Heart right ventricle (tissue), 16 donors: ENCODE data around the gene MVK. TPM values are rescaled to one million over a fixed set of nuclear protein-coding genes. Genes with fewer than 3 reads are reported as not detected.
"Not testable (repeated sequence)": the region's sequence is repeated elsewhere in the genome, so short reads cannot be mapped to it uniquely, and the experiment has no call there.

Experiments used
- ATAC-seq, 8 donors: fragments of 200-7000 bp; cut with Tn5 transposase; one replicate each; pipeline ENCODE4 v1.9.1; 2020; ENCODE audit warnings: mild to moderate bottlenecking in 8 of 8, moderate library complexity in 8 of 8, moderate number of reproducible peaks in 1 of 8
- DNase-seq, 2 donors: peaks; one replicate each; pipeline ENCODE4 v3.0.0-alpha.2; 2020
- H3K27ac ChIP-seq, 10 donors: fragments of 200-600 bp; sonication (generic) in 2 of 10; one replicate each; pipeline versions ENCODE4 v1.5.0 to v1.8.0; 2020 to 2022; ENCODE audit warnings: mild to moderate bottlenecking in 3 of 10
- H3K27me3 ChIP-seq, 7 donors: fragments of 200-600 bp; one replicate each; pipeline ENCODE4 v1.8.0; 2021 to 2022; ENCODE audit warnings: mild to moderate bottlenecking in 2 of 7
- H3K36me3 ChIP-seq, 9 donors: fragments of 200-600 bp; sonication (generic) in 1 of 9; one replicate each; pipeline versions ENCODE4 v1.5.0 to v1.8.0; 2020 to 2022; ENCODE audit warnings: mild to moderate bottlenecking in 2 of 9
- H3K4me1 ChIP-seq, 9 donors: fragments of 200-600 bp; sonication (generic) in 1 of 9; one replicate each; pipeline versions ENCODE4 v1.5.0 to v1.8.0; 2020 to 2022; ENCODE audit warnings: mild to moderate bottlenecking in 4 of 9
- H3K4me3 ChIP-seq, 10 donors: fragments of 200-600 bp; sonication (generic) in 2 of 10; one replicate each; pipeline versions ENCODE4 v1.5.0 to v1.8.0; 2020 to 2022; ENCODE audit warnings: mild to moderate bottlenecking in 7 of 10, moderate library complexity in 2 of 10
- H3K9me3 ChIP-seq, 11 donors: fragments of 200-600 bp in 10 of 11; sonication (generic) in 2 of 11; one replicate each; pipeline versions ENCODE4 v1.5.0 to v1.8.0; 2013 to 2022; ENCODE audit warnings: mild to moderate bottlenecking in 2 of 11, control low read depth in 1 of 11, moderate library complexity in 1 of 11
- CTCF ChIP-seq, 9 donors: fragments of 200-600 bp; sonication (generic) in 2 of 9; IDR thresholded peaks; one replicate each; pipeline versions ENCODE4 v1.5.0 to v1.8.0; 2021 to 2022; ENCODE audit warnings: antibody characterized with exemption in 9 of 9, mild to moderate bottlenecking in 5 of 9, moderate library complexity in 1 of 9
- WGBS, 2 donors: extraction: QIAGEN DNeasy Blood & Tissue Kit; methylation state at CpG; one replicate each; pipeline ENCODE4 v1.1.7; 2013; ENCODE audit warnings: inconsistent platforms in 1 of 2; 5-methylcytosine and 5-hydroxymethylcytosine counted together
- intact Hi-C, 10 donors: fragments of 100-400 bp; cut with DNase I; formaldehyde crosslinking; loops; one replicate each; pipeline versions ENCODE4 v1.11.1 to v1.14.2; 2022
- polyA plus RNA-seq, 2 donors: library from polyadenylated mRNA; stranded (reverse); fragments of 200-250 nt; gene quantifications; one replicate each; pipeline ENCODE4 v1.2.3, GENCODE V29; 2013
- total RNA-seq, 10 donors: library from RNA; stranded (reverse); fragmentation: NEBNext Ultra II Directional in 3 of 10; extraction: Animal tissue kit (Norgen Biotek cat#: 25700) in 3 of 10; gene quantifications; one replicate each; pipeline versions ENCODE4 v1.2.1 to v1.2.4, GENCODE V29; 2021 to 2023
- donor health status: Arrhythmogenic right ventricular cardiomyopathy.
- donor health status: ischemic (EF 13 %, LVEDD 7.1; RV severe dilation, severe dysfunction).
- donor health status: healthy with polysubstance abuse.
- donor health status: DM: no; HTN: yes; CAD: no.
- donor health status: DM: no; HTN: no; CAD: no.
- donor health status: ischemic (EF 25% LVEDD 6.9; RV normal size, moderate dysfunction).
- donor health status: ischemic (EF 25% LVEDD 5.7; RV mildly dilated, moderate dysfunction).
- donor health status: healthy.
- donor health status: DM: yes; HTN: yes; CAD: no.
- donor health status: Ischemic cardiomyopathy.
- donor health status: ischemic (EF 35%, LVEDD 5.7; RV mildly dilated, moderate dysfunction).
- donor health status: nonischemic (EF 11% LVEDD 7.7; RV severe dilation, severe dysfunction).
- donor health status: DM: yes; HTN: yes; CAD: no.
- donor health status: PGD.
- donor health status: ischemic (EF 29% LVEDD 5.4; RV normal size, mild dysfunction).
- donor health status: nonischemic (EF 23%, LVEDD 6.1; RV moderate dilation, normal function).

Gene MVK
- total and polyA plus RNA-seq, 12 donors, result 7.9 to 18.1 (median 9.3) TPM

- peaks cover 0 to 26% (median 11%) of the 10 kb centered on the region in 9 donors for H3K4me1 ChIP-seq
- ATAC-seq (no peak), DNase-seq (no peak)
- no peak overlapping the region for H3K27ac ChIP-seq
- H3K9me3 ChIP-seq, result no peaks in the 10 kb centered on the region
- H3K27me3 ChIP-seq, result no peaks in the 10 kb centered on the region
- intact Hi-C loops, result loop anchor here in 8 of 10 donors (5.0 to 10.0 kb wide), 7 partner anchors 82 to 276 kb away; partner anchors contain the start of gene FAM222A (in 7 of the 8)
- WGBS, 2 donors, result 84 to 90% methylated on average over 7 of the region's 7 CpGs
- no peak overlapping the region for H3K4me3 ChIP-seq
- peaks cover 0 to 28% (median 0%) of the 10 kb centered on the region in 9 donors for H3K36me3 ChIP-seq
- TF ChIP-seq CTCF (IDR thresholded peaks at IDR 0.05), result no peak
Observed at GRCh38 chr12:109599087-109599486, 25.5 kb downstream of the MVK start.

- H3K27ac ChIP-seq, result no peak overlapping the region
- WGBS, 2 donors, result 87 to 91% methylated on average over 2 of the region's 2 CpGs
- DNase-seq (no peak), ATAC-seq (no peak)
- intact Hi-C loops, result loop anchor here in 1 of 10 donors (10.0 kb wide), 1 partner anchor 176 kb away; no protein-coding TSS in a partner anchor
- peaks cover 0 to 15% (median 11%) of the 10 kb centered on the region in 9 donors for H3K4me1 ChIP-seq
- H3K9me3 ChIP-seq, result no peaks in the 10 kb centered on the region
- no peak overlapping the region for H3K4me3 ChIP-seq
- H3K27me3 ChIP-seq, result peaks cover 0 to under 1% (median 0%) of the 10 kb centered on the region in 7 donors
- TF ChIP-seq CTCF (IDR thresholded peaks at IDR 0.05), result no peak
- H3K36me3 ChIP-seq, result peaks cover 0 to 14% (median 0%) of the 10 kb centered on the region in 9 donors
Observed at GRCh38 chr12:109600481-109600880, 26.9 kb downstream of the MVK start.

GRCh38 chr12:109600995-109601394 is 27.4 kb downstream of the MVK start:
- WGBS, 2 donors, result 87 to 93% methylated on average over 8 of the region's 8 CpGs
- DNase-seq (no peak), ATAC-seq (no peak)
- Histone ChIP-seq H3K4me3 (no peak overlapping the region), H3K27me3 (peaks cover 0 to 5% (median 0%) of the 10 kb centered on the region in 7 donors), H3K36me3 (peaks cover 0 to 9% (median 0%) of the 10 kb centered on the region in 9 donors), H3K4me1 (peaks cover 0 to 17% (median 13%) of the 10 kb centered on the region in 9 donors), H3K27ac (no peak overlapping the region), H3K9me3 (no peaks in the 10 kb centered on the region)
- intact Hi-C loops, result loop anchor here in 1 of 10 donors (10.0 kb wide), 1 partner anchor 176 kb away; no protein-coding TSS in a partner anchor
- no peak for TF ChIP-seq CTCF (IDR thresholded peaks at IDR 0.05)

GRCh38 chr12:109601557-109601956 is 28.0 kb downstream of the MVK start:
- intact Hi-C loops, result loop anchor here in 1 of 10 donors (10.0 kb wide), 1 partner anchor 177 kb away; no protein-coding TSS in a partner anchor

GRCh38 chr12:109602132-109602531 is 28.5 kb downstream of the MVK start:
- peaks cover 0 to 17% (median 0%) of the 10 kb centered on the region in 7 donors for H3K27me3 ChIP-seq
- intact Hi-C loops, result loop anchor here in 1 of 10 donors (10.0 kb wide), 1 partner anchor 177 kb away; no protein-coding TSS in a partner anchor
- WGBS, 2 donors, result 89 to 98% methylated on average over 5 of the region's 5 CpGs
- H3K27ac ChIP-seq, H3K9me3 ChIP-seq, DNase-seq, ATAC-seq, H3K4me3 ChIP-seq, H3K36me3 ChIP-seq: not testable (repeated sequence)
- peaks cover 2 to 27% (median 22%) of the 10 kb centered on the region in 9 donors for H3K4me1 ChIP-seq

More at GRCh38 chr12:109601557-109601956, 28.0 kb downstream of the MVK start:
- WGBS, 2 donors, result 89 to 91% methylated on average over 8 of the region's 8 CpGs
- H3K4me3 ChIP-seq, result no peak overlapping the region
- peaks cover 0 to 4% (median 0%) of the 10 kb centered on the region in 9 donors for H3K36me3 ChIP-seq
- ATAC-seq (no peak), DNase-seq (no peak)
- H3K4me1 ChIP-seq, result peaks cover 0 to 22% (median 18%) of the 10 kb centered on the region in 9 donors
- H3K9me3 ChIP-seq, result no peaks in the 10 kb centered on the region
- H3K27ac ChIP-seq, result no peak overlapping the region
- peaks cover 0 to 11% (median 0%) of the 10 kb centered on the region in 7 donors for H3K27me3 ChIP-seq
- TF ChIP-seq CTCF (IDR thresholded peaks at IDR 0.05), result no peak
